Neural cell (in vitro differentiated cells): Measurements from ENCODE around the gene CWC27. TPM values are rescaled to one million over a fixed set of nuclear protein-coding genes. Genes with fewer than 3 reads are reported as not detected.

Source experiments
- H2AFZ ChIP-seq: fragments of 200-600, 300-800 bp; sonication (generic), shearing (Covaris generic); 2 replicates; pipeline ENCODE4 v1.6.0; 2014; ENCODE audit warnings: low read depth, mild to moderate bottlenecking, antibody characterized with exemption, low read length, moderate library complexity
- H3F3A ChIP-seq: fragments of 200-600 bp; shearing (Covaris generic); 2 replicates; pipeline ENCODE4 v1.6.1; 2016; ENCODE audit warnings: mild to moderate bottlenecking, moderate library complexity, mixed read lengths, antibody characterized with exemption, low read length; ENCODE audit not compliant: insufficient read depth, poor library complexity, severe bottlenecking
- H3K27ac ChIP-seq: fragments of 200-600, 300-800 bp; sonication (generic), shearing (Covaris generic); 2 replicates; pipeline ENCODE4 v1.5.1; 2014; ENCODE audit warnings: mild to moderate bottlenecking, low read length, moderate library complexity
- H3K27me3 ChIP-seq: fragments of 300-800, 200-600 bp; sonication (generic), shearing (Covaris generic); 2 replicates; pipeline ENCODE4 v1.6.0; 2014; ENCODE audit warnings: mild to moderate bottlenecking, low read depth, low read length, moderate library complexity; ENCODE audit not compliant: insufficient read depth
- H3K36me3 ChIP-seq: fragments of 300-800, 200-600 bp; sonication (generic), shearing (Covaris generic); 2 replicates; pipeline ENCODE4 v1.5.1; 2014; ENCODE audit warnings: mild to moderate bottlenecking, antibody characterized with exemption, low read length, moderate library complexity; ENCODE audit not compliant: insufficient read depth
- H3K4me2 ChIP-seq: fragments of 300-800, 200-600 bp; sonication (generic), shearing (Covaris generic); 2 replicates; pipeline ENCODE4 v1.6.0; 2014; ENCODE audit warnings: mild to moderate bottlenecking, low read length
- H3K4me3 ChIP-seq: fragments of 300-800, 200-600 bp; sonication (generic), shearing (Covaris generic); 2 replicates; pipeline ENCODE4 v1.5.1; 2014; ENCODE audit warnings: mild to moderate bottlenecking, low read length, moderate library complexity
- H3K79me2 ChIP-seq: fragments of 200-600 bp; shearing (Covaris generic); replicated peaks from 2 replicates; pipeline ENCODE4 v1.6.0; 2014; ENCODE audit warnings: mild to moderate bottlenecking, low read length, moderate library complexity; ENCODE audit not compliant: insufficient read depth
- H3K9ac ChIP-seq: fragments of 300-800, 200-600 bp; sonication (generic), shearing (Covaris generic); 2 replicates; pipeline ENCODE4 v1.6.1; 2016; ENCODE audit warnings: mild to moderate bottlenecking, low read length, mixed read lengths
- H3K9me2 ChIP-seq: fragments of 200-600 bp; shearing (Covaris generic); 2 replicates; pipeline ENCODE4 v1.6.1; 2016; ENCODE audit warnings: mild to moderate bottlenecking, low read length, mixed read lengths; ENCODE audit not compliant: insufficient read depth
- H3K9me3 ChIP-seq: fragments of 200-600, 300-800 bp; sonication (generic), shearing (Covaris generic); 2 replicates; pipeline ENCODE4 v1.6.1; 2016; ENCODE audit warnings: mild to moderate bottlenecking, mixed run types, low read length, moderate library complexity, mixed read lengths
- H4K20me1 ChIP-seq: fragments of 200-600 bp; shearing (Covaris generic); 2 replicates; pipeline ENCODE4 v1.6.1; 2016; ENCODE audit warnings: mild to moderate bottlenecking, mixed run types; ENCODE audit not compliant: insufficient read depth
- CTCF ChIP-seq: fragments of 450-650 bp; IDR thresholded peaks from 2 replicates; pipeline ENCODE4 v1.5.1; 2014; ENCODE audit warnings: antibody characterized with exemption, mild to moderate bottlenecking, moderate library complexity; ENCODE audit not compliant: poor library complexity, severe bottlenecking
- EP300 ChIP-seq: fragments of 450-650 bp; conservative IDR thresholded peaks from 2 replicates; pipeline ENCODE4 v1.6.1; 2014; ENCODE audit warnings: antibody characterized with exemption, mild to moderate bottlenecking, moderate library complexity; ENCODE audit not compliant: poor library complexity, severe bottlenecking
- EZH2 ChIP-seq: fragments of 200-600, 300-800 bp; shearing (Covaris generic), sonication (generic); IDR thresholded peaks from 2 replicates; pipeline ENCODE4 v1.6.1; 2014; ENCODE audit warnings: antibody characterized with exemption, low read length, borderline replicate concordance, mild to moderate bottlenecking; ENCODE audit not compliant: insufficient read depth, poor library complexity, severe bottlenecking
- MXI1 ChIP-seq: fragments of 450-650 bp; conservative IDR thresholded peaks from 2 replicates; pipeline ENCODE4 v1.6.1; 2014; ENCODE audit warnings: antibody characterized with exemption, mild to moderate bottlenecking; ENCODE audit not compliant: poor library complexity, severe bottlenecking
- POLR2AphosphoS5 ChIP-seq: IDR thresholded peaks from 2 replicates; pipeline ENCODE4 v1.6.1; 2012
- RAD21 ChIP-seq: fragments of 450-650 bp; conservative IDR thresholded peaks from 2 replicates; pipeline ENCODE4 v1.6.1; 2014; ENCODE audit warnings: antibody characterized with exemption, mild to moderate bottlenecking, moderate library complexity
- REST ChIP-seq: IDR thresholded peaks from 2 replicates; pipeline ENCODE4 v1.6.1; 2012; ENCODE audit warnings: borderline replicate concordance
- SMC3 ChIP-seq: fragments of 450-650 bp; conservative IDR thresholded peaks from 2 replicates; pipeline ENCODE4 v1.6.1; 2014; ENCODE audit warnings: antibody characterized with exemption, mild to moderate bottlenecking, moderate library complexity; ENCODE audit not compliant: poor library complexity
- TAF1 ChIP-seq: IDR thresholded peaks from 2 replicates; pipeline ENCODE4 v1.6.1; 2012; ENCODE audit warnings: low read depth
- polyA plus RNA-seq: library from polyadenylated mRNA; depleted of rRNA; stranded (reverse); fragments of >200 nt; gene quantifications from 2 replicates; pipeline ENCODE4 v1.2.3, GENCODE V29; 2014

Gene CWC27
- polyA plus RNA-seq, 1 donor from 2014 or later, result 26.2 TPM

- Histone ChIP-seq H3K4me3 (no peak overlapping the region), H3K36me3 (no peaks in the 10 kb centered on the region), H3K9ac (no peak overlapping the region), H3K9me2 (no peaks in the 10 kb centered on the region), H4K20me1 (no peaks in the 10 kb centered on the region), H3F3A (no peaks in the 10 kb centered on the region), H3K79me2 (no peaks in the 10 kb centered on the region), H3K27ac (no peak overlapping the region), H3K27me3 (no peaks in the 10 kb centered on the region), H2AFZ (no peak overlapping the region), H3K4me2 (no peak overlapping the region), H3K9me3 (no peaks in the 10 kb centered on the region)
- TF ChIP-seq EZH2 (no peak), POLR2AphosphoS5 (no peak), EP300 (no peak), MXI1 (no peak)
Measured at GRCh38 chr5:64788156-64788555, 19.4 kb downstream of the CWC27 start.

- Histone ChIP-seq H3K4me2 (no peak overlapping the region), H2AFZ (no peak overlapping the region), H3K9me2 (no peaks in the 10 kb centered on the region), H3F3A (no peaks in the 10 kb centered on the region), H3K27me3 (no peaks in the 10 kb centered on the region), H3K9me3 (no peaks in the 10 kb centered on the region), H3K9ac (no peak overlapping the region), H3K4me3 (no peak overlapping the region), H3K79me2 (no peaks in the 10 kb centered on the region), H3K27ac (no peak overlapping the region), H4K20me1 (no peaks in the 10 kb centered on the region), H3K36me3 (no peaks in the 10 kb centered on the region)
- no peak for TF ChIP-seq EZH2
- no peak for TF ChIP-seq EP300
- no peak for TF ChIP-seq SMC3
- no peak for TF ChIP-seq REST
- no peak for TF ChIP-seq POLR2AphosphoS5
- TF ChIP-seq TAF1, result no peak
- no peak for TF ChIP-seq CTCF
Measured at GRCh38 chr5:64789457-64789856, 20.7 kb downstream of the CWC27 start.

- Histone ChIP-seq H2AFZ (no peak overlapping the region), H3K9me3 (no peaks in the 10 kb centered on the region), H3K27ac (no peak overlapping the region), H3F3A (no peaks in the 10 kb centered on the region), H3K4me2 (no peak overlapping the region), H3K36me3 (no peaks in the 10 kb centered on the region), H3K9me2 (no peaks in the 10 kb centered on the region), H3K27me3 (no peaks in the 10 kb centered on the region), H3K79me2 (no peaks in the 10 kb centered on the region), H3K9ac (no peak overlapping the region), H3K4me3 (no peak overlapping the region), H4K20me1 (no peaks in the 10 kb centered on the region)
- TF ChIP-seq RAD21 (no peak), POLR2AphosphoS5 (no peak), REST (no peak)
Measured at GRCh38 chr5:64790210-64790609, 21.5 kb downstream of the CWC27 start.
